ENCODE measurements around the gene FAM117A.

Gene FAM117A

DNA sequence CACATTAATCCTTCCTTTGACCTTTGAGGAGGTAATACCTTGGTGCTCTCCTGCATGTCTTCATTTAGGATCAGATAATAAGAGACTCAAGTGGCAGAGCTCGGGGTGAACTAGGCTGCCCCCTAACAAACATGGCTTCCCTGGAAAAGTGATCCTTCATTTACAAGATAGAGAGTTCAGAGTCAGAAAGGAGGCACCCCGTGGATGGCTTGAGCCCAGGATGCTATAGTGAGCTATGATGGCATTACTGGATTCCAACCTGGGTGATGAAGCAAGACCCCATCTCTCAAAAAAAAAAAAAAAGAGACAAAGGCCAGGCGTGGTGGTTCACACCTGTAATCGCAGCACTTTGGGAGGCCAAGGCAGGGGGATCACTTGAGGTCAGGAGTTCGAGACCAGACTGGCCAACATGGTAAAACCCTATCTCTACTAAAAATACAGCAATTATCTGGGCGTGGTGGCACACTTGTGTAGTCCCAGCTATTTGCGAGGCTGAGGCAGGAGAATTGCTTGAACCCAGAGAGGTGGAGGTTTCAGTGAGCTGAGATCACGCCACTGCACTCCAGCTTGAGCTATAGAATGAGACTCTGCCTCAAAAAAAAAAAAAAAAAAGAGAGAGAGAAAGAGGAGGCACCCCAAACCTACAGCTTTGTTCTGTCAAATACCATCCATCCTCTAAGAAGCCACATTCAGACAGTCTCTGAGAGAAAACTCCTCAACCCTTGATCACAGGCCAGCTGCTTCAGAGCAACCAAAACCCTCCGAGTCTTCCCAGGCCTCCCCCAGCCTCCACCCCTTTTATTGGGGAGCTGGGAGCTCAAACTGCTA lies 7.4 kb downstream of the FAM117A start:
- DNase-seq (ENCODE audit: low read depth) = no peak
- TF ChIP-seq, protein P1, sequence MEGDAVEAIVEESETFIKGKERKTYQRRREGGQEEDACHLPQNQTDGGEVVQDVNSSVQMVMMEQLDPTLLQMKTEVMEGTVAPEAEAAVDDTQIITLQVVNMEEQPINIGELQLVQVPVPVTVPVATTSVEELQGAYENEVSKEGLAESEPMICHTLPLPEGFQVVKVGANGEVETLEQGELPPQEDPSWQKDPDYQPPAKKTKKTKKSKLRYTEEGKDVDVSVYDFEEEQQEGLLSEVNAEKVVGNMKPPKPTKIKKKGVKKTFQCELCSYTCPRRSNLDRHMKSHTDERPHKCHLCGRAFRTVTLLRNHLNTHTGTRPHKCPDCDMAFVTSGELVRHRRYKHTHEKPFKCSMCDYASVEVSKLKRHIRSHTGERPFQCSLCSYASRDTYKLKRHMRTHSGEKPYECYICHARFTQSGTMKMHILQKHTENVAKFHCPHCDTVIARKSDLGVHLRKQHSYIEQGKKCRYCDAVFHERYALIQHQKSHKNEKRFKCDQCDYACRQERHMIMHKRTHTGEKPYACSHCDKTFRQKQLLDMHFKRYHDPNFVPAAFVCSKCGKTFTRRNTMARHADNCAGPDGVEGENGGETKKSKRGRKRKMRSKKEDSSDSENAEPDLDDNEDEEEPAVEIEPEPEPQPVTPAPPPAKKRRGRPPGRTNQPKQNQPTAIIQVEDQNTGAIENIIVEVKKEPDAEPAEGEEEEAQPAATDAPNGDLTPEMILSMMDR (IDR thresholded peaks at IDR 0.05; ENCODE audit: insufficient read depth, low read depth, low read length, missing control alignments) = no peak
- H3K4me3 ChIP-seq (ENCODE audit: low read length) = no peak overlapping the region

DNA sequence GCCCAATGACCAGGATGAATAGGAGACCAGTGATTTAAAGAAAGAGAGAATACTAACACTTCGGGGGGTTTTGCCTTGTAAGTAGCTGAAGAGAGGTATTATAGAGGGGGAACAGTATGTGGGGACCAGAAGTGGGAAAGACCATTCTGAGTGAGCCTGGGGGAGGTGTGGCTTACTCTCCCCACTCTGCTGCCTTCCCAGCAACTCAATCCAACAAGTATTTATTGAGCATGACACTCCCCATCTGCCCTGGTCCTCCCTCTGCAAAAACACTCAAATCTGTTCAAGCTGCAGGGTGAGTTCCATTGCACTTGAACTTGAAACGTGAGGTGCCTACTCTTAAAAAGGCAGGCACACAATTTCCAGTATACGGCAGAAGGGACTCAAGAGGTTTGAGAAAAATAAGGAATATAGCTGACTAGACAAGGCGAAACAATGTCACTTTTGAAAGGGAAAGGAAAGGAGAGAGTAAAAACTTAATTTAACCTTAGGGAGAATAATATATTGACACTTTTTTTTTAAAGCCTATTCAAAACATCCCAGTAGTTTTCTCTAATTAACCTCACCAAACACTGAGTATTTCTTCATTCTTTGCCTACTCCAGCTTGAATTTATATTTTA lies 8.2 kb downstream of the FAM117A start:
- no peak for DNase-seq (ENCODE audit: low read depth)
- TF ChIP-seq, protein P1 (IDR thresholded peaks at IDR 0.05; ENCODE audit: insufficient read depth, low read depth, low read length, missing control alignments) = no peak

DNA sequence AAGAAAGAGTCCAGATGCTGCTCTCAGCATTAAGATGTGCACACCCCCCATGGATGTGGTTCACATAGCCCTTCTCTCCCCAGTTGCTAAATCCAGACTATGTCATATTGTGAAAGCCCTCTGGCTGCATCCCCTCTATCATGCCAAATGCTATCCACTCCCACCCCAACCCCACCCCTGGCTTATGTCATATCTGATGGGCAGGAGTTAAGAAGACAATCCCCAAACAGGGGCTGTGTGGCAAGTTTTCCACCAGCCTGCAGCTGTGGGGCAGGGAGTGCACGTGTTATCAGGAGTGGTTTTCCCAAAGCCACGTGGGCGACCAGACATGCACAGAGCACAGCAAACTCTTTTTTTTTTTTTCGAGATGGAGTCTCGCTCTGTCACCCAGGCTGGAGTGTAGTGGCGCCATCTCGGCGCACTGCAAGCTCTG lies 10.0 kb downstream of the FAM117A start:
- DNase-seq (ENCODE audit: low read depth) = no peak
- TF ChIP-seq, protein P1 (IDR thresholded peaks at IDR 0.05; ENCODE audit: insufficient read depth, low read depth, low read length, missing control alignments) = no peak
- H3K4me3 ChIP-seq (ENCODE audit: low read length) = no peak overlapping the region

More for the DNA sequence above, 8.2 kb downstream of the FAM117A start:
- no peak overlapping the region for H3K4me3 ChIP-seq (ENCODE audit: low read length)

DNA sequence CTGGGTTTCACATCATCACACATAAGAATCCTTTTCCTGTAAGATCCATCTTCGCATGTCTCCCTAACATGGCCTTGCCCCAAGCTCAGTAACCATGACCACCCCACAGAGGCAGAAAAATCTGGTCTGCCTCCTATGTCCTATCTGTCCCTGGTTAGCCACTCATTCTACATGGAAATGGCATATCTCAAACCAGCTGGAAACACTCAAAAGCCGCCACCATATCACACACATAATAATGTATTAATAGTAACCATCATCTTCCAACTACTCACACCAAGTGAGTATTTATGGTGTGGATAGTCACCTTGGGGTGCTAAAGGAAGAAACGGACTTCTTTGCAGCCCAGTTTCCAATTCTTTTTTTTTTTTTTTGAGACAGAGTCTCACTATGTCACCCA lies 11.4 kb downstream of the FAM117A start:
- TF ChIP-seq, protein P1 (IDR thresholded peaks at IDR 0.05; ENCODE audit: insufficient read depth, low read depth, low read length, missing control alignments) = no peak

DNA sequence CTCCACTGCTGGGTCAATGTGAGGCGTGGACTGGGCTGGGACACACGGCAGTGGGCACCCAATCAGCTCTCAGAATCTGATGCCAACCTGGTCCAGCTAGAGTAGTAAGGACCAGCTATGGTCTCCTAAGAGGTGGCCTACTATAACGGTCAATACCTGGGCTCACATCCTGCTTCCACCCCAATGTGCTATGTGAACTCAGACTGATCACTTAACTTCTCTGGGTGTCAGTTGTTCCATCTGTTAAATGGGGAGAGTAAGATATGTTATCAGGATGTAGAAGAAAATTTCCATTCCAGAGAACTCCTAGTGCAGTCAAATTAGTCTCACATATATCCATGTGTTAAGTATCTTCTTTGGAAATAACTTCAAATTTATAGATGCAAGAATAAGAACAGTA lies 14.2 kb downstream of the FAM117A start:
- no peak for DNase-seq (ENCODE audit: low read depth)
- TF ChIP-seq, protein P1 (IDR thresholded peaks at IDR 0.05; ENCODE audit: insufficient read depth, low read depth, low read length, missing control alignments) = no peak
- no peak overlapping the region for H3K4me3 ChIP-seq (ENCODE audit: low read length)

More for the DNA sequence above, 11.4 kb downstream of the FAM117A start:
- no peak for DNase-seq (ENCODE audit: low read depth)
- no peak overlapping the region for H3K4me3 ChIP-seq (ENCODE audit: low read length)

DNA sequence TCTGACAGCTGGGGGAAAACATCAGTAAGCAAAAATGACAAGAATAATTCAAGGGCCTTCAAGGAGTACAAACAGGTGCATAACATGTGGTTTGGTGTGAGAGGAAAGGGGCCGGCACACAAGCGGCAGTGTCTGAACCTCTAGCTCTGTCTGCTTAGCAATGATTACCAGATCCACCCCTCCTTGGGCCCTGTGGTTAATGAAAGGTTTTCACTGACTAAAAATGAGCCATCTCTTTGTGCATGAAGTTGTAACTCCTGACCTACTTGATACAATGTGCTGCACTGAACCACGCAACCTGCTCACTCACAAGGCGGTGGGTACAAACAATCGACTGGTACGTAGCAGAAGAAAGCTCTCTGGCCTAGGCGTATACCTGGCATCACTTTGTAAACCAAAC lies 15.1 kb downstream of the FAM117A start:
- no peak overlapping the region for H3K4me3 ChIP-seq (ENCODE audit: low read length)
- TF ChIP-seq, protein P1 (IDR thresholded peaks at IDR 0.05; ENCODE audit: insufficient read depth, low read depth, low read length, missing control alignments) = no peak
- DNase-seq (ENCODE audit: low read depth) = no peak
